GM12874 (cell line): Measurements from ENCODE around the gene C13orf46.

Experiments used
- TF ChIP-seq, protein P1 (sequence below): IDR thresholded peaks from 2 replicates; pipeline ENCODE4 v1.5.1; 2011; ENCODE audit warnings: low read depth, mild to moderate bottlenecking, control low read depth, low read length, moderate library complexity; ENCODE audit not compliant: insufficient read depth

Gene C13orf46

DNA sequence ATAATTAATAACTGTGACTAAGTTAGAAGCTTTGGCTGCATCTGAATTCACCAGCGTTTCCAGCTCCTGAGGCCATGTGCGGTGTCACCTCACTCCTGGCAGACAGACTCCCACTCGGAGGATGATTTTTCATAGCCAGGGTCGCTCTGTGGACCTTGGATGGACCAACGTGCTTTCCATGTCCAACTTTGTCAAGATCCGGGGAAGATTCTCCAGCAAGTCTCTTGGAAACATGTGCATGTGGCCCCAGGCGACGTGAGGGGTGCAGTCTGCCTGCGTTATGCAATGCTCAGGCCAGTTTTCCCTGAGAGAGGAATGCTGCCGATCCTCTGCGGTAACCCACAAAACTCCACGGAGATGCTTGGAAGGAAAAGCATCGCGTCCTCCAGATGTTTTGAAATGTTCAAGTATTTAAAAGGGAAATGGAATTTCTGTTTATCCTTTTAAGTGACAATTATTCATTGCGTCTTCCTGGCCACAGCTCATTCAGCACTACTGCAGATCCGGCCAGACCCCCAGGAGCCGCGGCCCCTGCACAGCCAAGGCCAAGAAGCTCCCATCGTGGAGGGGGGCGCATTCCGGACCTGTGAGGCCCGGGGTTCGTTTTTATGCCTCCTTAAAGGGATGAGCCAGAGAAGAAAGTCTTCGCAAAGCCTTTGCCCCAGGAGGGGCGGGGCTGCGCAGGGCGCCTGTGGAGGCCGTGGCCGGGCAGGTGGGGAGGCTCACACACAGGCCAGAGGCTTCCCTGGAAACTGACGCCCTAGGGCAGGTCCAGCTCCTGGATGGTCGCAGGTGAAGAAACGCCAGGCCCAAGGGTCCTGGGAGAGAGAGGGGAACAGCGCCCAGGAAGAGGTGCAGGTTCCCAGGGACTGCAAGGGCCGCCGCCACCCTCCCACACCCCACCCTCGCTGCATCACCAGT is 46.0 kb downstream of the C13orf46 start:
- TF ChIP-seq, protein P1, sequence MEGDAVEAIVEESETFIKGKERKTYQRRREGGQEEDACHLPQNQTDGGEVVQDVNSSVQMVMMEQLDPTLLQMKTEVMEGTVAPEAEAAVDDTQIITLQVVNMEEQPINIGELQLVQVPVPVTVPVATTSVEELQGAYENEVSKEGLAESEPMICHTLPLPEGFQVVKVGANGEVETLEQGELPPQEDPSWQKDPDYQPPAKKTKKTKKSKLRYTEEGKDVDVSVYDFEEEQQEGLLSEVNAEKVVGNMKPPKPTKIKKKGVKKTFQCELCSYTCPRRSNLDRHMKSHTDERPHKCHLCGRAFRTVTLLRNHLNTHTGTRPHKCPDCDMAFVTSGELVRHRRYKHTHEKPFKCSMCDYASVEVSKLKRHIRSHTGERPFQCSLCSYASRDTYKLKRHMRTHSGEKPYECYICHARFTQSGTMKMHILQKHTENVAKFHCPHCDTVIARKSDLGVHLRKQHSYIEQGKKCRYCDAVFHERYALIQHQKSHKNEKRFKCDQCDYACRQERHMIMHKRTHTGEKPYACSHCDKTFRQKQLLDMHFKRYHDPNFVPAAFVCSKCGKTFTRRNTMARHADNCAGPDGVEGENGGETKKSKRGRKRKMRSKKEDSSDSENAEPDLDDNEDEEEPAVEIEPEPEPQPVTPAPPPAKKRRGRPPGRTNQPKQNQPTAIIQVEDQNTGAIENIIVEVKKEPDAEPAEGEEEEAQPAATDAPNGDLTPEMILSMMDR = no peak

DNA sequence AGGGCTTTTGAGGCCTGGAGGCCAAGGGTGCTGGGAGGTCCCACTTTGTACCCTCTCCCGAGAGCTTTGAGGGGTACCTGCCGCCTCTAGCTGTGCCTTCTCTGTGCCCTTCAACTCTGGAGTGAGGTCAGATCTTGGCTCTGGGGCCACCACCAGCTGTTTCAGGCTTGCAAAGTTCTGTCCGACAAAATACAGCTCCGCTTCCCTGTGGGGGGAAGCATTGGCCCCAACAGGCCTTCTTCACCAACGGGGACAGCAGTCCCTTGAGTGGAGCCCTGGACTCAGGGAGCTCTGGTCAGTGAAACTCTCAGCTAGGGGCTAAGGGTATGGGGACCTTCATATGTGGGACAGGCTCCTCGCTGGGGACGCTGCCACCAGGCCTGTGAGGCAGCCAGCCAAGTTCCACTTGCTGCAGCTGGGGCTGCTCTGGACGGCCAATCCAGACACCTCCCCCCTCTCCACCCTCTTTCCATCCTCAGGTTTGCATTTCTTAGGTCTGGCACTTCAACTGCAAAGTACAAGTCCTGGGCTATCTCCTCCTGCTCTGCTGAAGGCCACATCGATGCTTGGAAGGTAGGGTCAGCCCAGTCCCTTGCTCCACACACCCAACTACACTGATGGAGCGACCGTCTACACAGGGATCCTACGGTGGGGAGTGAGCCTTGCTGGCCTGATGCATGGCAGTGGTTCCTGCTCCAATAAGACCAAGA is 46.8 kb downstream of the C13orf46 start:
- TF ChIP-seq, protein P1 = no peak

DNA sequence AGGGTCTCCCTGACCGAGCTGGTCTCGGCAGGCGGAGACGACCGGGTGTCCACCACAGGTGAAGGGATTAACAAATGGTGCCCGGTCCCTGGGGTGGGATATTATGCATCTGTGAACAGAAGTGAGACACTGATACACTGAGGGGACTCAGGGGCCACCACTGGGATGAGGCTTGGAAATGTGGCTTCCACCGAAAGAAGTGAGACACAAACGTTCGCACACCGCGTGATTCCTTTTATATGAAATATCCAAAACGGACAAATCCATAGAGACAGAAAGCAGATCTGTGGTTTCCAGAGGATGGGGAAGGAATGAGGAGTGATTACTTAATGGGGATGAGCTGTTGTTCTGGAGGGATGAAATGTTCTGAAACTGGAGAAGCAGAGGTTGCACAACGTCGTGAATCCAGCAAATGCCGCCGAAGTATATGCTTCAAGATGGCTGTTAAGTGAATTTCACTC is 47.5 kb downstream of the C13orf46 start:
- TF ChIP-seq, protein P1 = no peak

DNA sequence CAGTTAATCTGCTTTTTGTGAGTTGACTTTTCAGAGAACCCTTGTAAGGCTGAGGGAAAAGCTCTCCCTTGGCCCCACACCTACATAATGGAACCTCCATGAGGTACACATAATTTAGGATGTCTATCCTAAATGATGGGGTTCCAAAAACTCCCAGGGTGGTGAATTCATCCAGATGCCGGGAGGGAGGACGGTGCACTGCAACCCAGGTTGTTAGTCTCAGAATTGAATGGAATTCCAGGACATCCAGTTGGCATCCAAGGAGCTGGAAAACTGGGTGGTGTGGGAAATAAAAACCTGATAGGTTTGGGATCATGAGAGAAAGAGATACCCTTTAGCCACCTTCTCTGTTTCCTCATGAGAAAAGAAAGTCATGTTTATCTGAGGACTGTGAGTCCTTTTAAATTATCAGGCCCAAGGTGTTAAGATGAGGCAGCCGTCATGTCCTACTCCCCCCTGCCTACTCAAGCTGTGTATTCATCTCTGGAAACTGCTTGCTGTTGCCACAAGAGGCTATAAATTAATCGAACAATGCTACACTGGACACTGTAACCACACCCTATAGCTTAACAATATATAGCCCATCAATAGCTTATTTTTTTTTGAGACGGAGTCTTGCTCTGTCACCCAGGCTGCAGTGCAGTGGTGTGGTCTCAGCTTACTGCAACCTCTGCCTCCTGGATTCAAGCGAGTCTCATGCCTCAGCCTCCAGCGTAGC is 49.5 kb downstream of the C13orf46 start:
- TF ChIP-seq, protein P1 = no peak

DNA sequence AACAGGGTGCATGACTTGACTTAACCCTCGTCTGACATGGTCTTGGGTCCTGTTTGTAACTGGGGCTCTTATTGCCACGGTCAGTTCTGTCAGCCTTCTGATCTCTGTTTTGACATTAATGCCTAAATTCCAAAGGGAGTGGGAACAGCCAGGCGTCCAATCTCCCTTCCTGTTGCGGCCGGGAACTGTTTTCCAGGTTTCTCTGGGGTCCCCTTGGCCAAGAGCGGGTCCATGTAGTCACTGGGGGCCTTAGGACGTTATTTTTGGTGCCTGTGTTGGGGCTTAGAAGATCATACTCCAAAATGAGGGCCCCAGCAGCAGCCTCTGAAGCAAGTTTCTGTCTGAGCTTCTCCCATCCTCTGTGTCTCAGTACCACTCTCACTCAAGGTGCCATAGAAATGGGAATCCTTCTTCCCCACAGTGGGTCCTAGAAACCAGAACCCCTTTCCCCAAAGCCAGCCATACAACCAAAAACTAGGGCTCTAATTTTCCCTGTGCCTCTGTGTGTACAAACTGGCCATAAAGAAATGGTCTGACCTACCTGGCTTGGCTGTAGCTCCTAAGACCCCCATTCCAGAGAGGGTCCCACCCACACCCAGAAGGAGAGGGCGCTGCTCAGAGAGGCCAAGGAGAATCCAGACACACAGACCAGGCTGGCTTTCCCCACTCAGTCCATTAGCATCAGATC is 50.4 kb downstream of the C13orf46 start:
- TF ChIP-seq, protein P1 = no peak

DNA sequence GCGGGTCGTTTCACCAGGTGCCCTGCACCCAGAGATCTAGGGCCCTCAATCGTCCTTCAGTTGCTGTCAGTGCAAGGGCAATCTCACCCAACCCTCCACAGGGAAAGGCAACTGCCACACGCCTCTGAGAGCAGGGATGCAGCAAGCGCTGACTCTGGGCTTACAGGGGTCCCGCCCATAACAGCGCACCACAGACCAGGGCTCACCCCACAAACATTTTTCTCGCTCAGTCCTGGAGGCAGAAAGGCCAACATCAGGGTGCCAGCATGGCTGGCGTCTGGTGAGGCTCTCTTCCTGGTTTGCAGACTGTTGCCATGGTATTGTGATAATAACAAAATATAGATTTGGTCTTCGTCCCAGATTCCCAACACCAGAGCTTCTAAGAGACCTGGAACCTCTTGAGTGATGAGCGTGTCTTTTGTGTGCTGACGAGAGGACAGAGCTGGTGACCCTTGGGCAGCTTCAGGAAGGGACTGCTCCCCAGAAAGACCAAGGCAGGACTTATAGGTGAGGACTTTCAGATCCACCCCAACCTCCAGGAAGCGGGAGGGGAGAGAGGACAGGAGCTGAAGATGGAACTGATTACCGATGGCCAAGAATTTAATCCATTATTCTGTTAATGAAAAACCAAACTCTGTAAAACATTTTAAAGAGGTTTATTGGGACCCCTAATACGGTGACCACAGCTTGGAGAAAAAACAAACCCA is 51.3 kb downstream of the C13orf46 start:
- TF ChIP-seq, protein P1 = no peak
